NOMO-1 treated with dmso at 0.1 percent for 144 hours (cell line): ENCODE data around the gene ATP5F1D.

Source experiments
- DNase-seq: peaks from one replicate; lab custom pipeline; 2025; ENCODE audit not compliant: unreplicated experiment; lab: John Stamatoyannopoulos, UW

The ATP5F1D gene

GRCh38 chr19:1280636-1281568, 39.4 kb downstream of the ATP5F1D start:
- DNase-seq = no peak

- DNase-seq = no peak
These were observed 40.2 kb downstream of the ATP5F1D start for GRCh38 chr19:1281569-1282287.

- DNase-seq = no peak
These were observed 41.1 kb downstream of the ATP5F1D start for GRCh38 chr19:1282588-1283206.

GRCh38 chr19:1283207-1283916, 41.8 kb downstream of the ATP5F1D start:
- DNase-seq = no peak

- no peak for DNase-seq
These were observed 42.4 kb downstream of the ATP5F1D start for GRCh38 chr19:1283917-1284292.

- DNase-seq = no peak
These were observed 42.9 kb downstream of the ATP5F1D start for GRCh38 chr19:1284293-1284978.

GRCh38 chr19:1284979-1285736, 43.6 kb downstream of the ATP5F1D start:
- no peak for DNase-seq

- no peak for DNase-seq
These were observed 44.3 kb downstream of the ATP5F1D start, which contains the start of gene EFNA2 for GRCh38 chr19:1285737-1286360. TSS of gene EFNA2 (plus strand) at chr19:1285873. CDS start at chr19:1286169, 296 bp downstream.

GRCh38 chr19:1286487-1287353, 45.2 kb downstream of the ATP5F1D start:
- DNase-seq = no peak

GRCh38 chr19:1287354-1288225, 46.0 kb downstream of the ATP5F1D start:
- no peak for DNase-seq

GRCh38 chr19:1288226-1288612, 46.7 kb downstream of the ATP5F1D start:
- DNase-seq = no peak

GRCh38 chr19:1288833-1289685, 47.5 kb downstream of the ATP5F1D start:
- no peak for DNase-seq

- no peak for DNase-seq
These were observed 48.1 kb downstream of the ATP5F1D start for GRCh38 chr19:1289686-1290025.

GRCh38 chr19:1290196-1290702, 48.7 kb downstream of the ATP5F1D start:
- no peak for DNase-seq

- no peak for DNase-seq
These were observed 49.4 kb downstream of the ATP5F1D start for GRCh38 chr19:1290703-1291651.
